ENCODE results near the gene HPS3.

The HPS3 gene

DNA sequence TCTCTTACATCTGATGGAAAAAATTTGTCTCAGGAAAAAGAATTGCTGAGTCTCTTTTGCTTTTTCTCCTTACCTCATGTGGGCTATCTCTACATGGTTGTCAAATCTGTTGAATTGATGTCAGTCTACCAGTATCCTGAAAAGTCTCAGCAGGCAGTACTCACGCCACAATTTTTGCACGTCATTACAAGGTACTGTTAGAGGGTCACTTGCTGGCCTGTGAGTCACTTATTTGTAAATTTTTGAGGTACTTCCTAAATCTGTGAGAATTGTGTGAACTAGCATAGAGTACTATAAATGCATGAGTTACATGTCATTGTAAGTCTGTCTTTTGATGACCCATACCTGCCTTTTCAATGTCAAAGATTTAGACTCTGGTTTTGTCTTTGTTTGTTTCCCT is 15.9 kb downstream of the HPS3 start:
- Histone ChIP-seq H3K27ac (ENCODE audit: extremely low read depth, low read depth, low read length) (no peak overlapping the region), H3K4me3 (ENCODE audit: low read depth, low read length) (no peak overlapping the region), H3K9me3 (ENCODE audit: control insufficient read depth, insufficient read depth, low read depth, low read length) (no peaks in the 10 kb centered on the region), H3K4me1 (ENCODE audit: control insufficient read depth, insufficient read depth, low read length) (no peaks in the 10 kb centered on the region), H3K36me3 (ENCODE audit: control insufficient read depth in 2 of 2, insufficient read depth in 1 of 2, low read length in 2 of 2) (peaks cover 0 to 44% of the 10 kb centered on the region in 2 experiments; a peak in 1 of 3 replicates)
- TF ChIP-seq, protein P1, sequence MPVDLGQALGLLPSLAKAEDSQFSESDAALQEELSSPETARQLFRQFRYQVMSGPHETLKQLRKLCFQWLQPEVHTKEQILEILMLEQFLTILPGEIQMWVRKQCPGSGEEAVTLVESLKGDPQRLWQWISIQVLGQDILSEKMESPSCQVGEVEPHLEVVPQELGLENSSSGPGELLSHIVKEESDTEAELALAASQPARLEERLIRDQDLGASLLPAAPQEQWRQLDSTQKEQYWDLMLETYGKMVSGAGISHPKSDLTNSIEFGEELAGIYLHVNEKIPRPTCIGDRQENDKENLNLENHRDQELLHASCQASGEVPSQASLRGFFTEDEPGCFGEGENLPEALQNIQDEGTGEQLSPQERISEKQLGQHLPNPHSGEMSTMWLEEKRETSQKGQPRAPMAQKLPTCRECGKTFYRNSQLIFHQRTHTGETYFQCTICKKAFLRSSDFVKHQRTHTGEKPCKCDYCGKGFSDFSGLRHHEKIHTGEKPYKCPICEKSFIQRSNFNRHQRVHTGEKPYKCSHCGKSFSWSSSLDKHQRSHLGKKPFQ (tag by site-specific recombination; IDR thresholded peaks at IDR 0.05) = no peak
- TF ChIP-seq, protein P2, sequence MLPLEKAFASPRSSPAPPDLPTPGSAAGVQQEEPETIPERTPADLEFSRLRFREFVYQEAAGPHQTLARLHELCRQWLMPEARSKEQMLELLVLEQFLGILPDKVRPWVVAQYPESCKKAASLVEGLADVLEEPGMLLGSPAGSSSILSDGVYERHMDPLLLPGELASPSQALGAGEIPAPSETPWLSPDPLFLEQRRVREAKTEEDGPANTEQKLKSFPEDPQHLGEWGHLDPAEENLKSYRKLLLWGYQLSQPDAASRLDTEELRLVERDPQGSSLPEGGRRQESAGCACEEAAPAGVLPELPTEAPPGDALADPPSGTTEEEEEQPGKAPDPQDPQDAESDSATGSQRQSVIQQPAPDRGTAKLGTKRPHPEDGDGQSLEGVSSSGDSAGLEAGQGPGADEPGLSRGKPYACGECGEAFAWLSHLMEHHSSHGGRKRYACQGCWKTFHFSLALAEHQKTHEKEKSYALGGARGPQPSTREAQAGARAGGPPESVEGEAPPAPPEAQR (tag by site-specific recombination; IDR thresholded peaks at IDR 0.05) = no peak
- TF ChIP-seq ZNF157 (tag by site-specific recombination; IDR thresholded peaks at IDR 0.05) (no peak), ZNF768 (tag by site-specific recombination; IDR thresholded peaks at IDR 0.05) (no peak), ZNF341 (tag by site-specific recombination; IDR thresholded peaks at IDR 0.05; ENCODE audit: low read depth) (no peak), ZNF549 (tag by site-specific recombination; IDR thresholded peaks at IDR 0.05) (no peak), ZFP3 (tag by site-specific recombination; IDR thresholded peaks at IDR 0.05; ENCODE audit: low read depth) (no peak), ZNF366 (tag by site-specific recombination; conservative IDR thresholded peaks at IDR 0.05) (no peak), ZNF548 (tag by site-specific recombination; IDR thresholded peaks at IDR 0.05) (no peak), ZNF223 (tag by site-specific recombination; IDR thresholded peaks at IDR 0.05) (no peak), GLIS2 (tag by site-specific recombination; IDR thresholded peaks at IDR 0.05) (no peak), ZNF274 (IDR thresholded peaks at IDR 0.05; ENCODE audit: low read length) (no peak), ZNF274 (tag by site-specific recombination; IDR thresholded peaks at IDR 0.05; ENCODE audit: borderline replicate concordance) (no peak), ZNF23 (tag by site-specific recombination; IDR thresholded peaks at IDR 0.05; ENCODE audit: borderline replicate concordance) (no peak), ZNF155 (tag by site-specific recombination; IDR thresholded peaks at IDR 0.05) (no peak), ZBTB48 (tag by site-specific recombination; IDR thresholded peaks at IDR 0.05) (no peak), ZNF416 (tag by site-specific recombination; IDR thresholded peaks at IDR 0.05) (no peak)
- TF ChIP-seq, protein P3, sequence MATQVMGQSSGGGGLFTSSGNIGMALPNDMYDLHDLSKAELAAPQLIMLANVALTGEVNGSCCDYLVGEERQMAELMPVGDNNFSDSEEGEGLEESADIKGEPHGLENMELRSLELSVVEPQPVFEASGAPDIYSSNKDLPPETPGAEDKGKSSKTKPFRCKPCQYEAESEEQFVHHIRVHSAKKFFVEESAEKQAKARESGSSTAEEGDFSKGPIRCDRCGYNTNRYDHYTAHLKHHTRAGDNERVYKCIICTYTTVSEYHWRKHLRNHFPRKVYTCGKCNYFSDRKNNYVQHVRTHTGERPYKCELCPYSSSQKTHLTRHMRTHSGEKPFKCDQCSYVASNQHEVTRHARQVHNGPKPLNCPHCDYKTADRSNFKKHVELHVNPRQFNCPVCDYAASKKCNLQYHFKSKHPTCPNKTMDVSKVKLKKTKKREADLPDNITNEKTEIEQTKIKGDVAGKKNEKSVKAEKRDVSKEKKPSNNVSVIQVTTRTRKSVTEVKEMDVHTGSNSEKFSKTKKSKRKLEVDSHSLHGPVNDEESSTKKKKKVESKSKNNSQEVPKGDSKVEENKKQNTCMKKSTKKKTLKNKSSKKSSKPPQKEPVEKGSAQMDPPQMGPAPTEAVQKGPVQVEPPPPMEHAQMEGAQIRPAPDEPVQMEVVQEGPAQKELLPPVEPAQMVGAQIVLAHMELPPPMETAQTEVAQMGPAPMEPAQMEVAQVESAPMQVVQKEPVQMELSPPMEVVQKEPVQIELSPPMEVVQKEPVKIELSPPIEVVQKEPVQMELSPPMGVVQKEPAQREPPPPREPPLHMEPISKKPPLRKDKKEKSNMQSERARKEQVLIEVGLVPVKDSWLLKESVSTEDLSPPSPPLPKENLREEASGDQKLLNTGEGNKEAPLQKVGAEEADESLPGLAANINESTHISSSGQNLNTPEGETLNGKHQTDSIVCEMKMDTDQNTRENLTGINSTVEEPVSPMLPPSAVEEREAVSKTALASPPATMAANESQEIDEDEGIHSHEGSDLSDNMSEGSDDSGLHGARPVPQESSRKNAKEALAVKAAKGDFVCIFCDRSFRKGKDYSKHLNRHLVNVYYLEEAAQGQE (tag by site-specific recombination; IDR thresholded peaks at IDR 0.05) = no peak
- TF ChIP-seq, protein P4, sequence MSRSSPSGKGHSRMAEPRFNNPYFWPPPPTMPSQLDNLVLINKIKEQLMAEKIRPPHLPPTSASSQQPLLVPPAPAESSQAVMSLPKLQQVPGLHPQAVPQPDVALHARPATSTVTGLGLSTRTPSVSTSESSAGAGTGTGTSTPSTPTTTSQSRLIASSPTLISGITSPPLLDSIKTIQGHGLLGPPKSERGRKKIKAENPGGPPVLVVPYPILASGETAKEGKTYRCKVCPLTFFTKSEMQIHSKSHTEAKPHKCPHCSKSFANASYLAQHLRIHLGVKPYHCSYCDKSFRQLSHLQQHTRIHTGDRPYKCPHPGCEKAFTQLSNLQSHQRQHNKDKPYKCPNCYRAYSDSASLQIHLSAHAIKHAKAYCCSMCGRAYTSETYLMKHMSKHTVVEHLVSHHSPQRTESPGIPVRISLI (tag by site-specific recombination; IDR thresholded peaks at IDR 0.05) = no peak
- CTCF ChIA-PET = interaction anchor here (0.6 kb wide), 1 partner anchor 128 kb away, joined by 4 read pairs; no protein-coding TSS in a partner anchor
- POLR2A ChIA-PET = no interaction called here

DNA sequence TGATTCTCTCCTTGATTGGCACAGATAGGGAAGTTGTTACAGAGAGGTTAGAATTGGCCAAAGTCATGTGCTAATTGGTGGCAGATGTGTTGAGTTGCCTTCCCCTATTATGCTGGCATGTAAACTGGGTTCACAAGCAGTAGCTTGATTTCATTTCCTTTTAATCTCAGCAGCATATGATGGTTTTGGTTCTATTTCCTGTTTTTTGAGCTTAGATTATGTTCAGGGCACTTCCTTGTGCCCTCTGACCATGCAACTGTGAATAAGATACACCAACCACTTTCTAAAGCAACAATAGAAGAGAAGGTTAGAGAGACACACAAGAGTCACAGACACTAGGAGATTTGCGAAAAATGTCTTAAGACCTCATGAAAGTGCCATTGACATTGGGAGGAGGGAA is 16.5 kb downstream of the HPS3 start:
- H3K9me3 ChIP-seq (ENCODE audit: control insufficient read depth, insufficient read depth, low read depth, low read length) = no peaks in the 10 kb centered on the region
- ChIA-PET CTCF (no interaction called here), POLR2A (no interaction called here)
- no peak overlapping the region for H3K27ac ChIP-seq (ENCODE audit: extremely low read depth, low read depth, low read length)
- peaks cover 0 to 48% of the 10 kb centered on the region in 2 experiments; a peak in 1 of 3 replicates for H3K36me3 ChIP-seq (ENCODE audit: control insufficient read depth in 2 of 2, insufficient read depth in 1 of 2, low read length in 2 of 2)
- H3K4me3 ChIP-seq (ENCODE audit: low read depth, low read length) = no peak overlapping the region
- no peaks in the 10 kb centered on the region for H3K4me1 ChIP-seq (ENCODE audit: control insufficient read depth, insufficient read depth, low read length)
- TF ChIP-seq MEIS1 (CRISPR knock-in tag; IDR thresholded peaks at IDR 0.05; ENCODE audit: borderline replicate concordance) = no peak
- no peak for TF ChIP-seq ZFP37 (tag by site-specific recombination; IDR thresholded peaks at IDR 0.05)
- no peak for TF ChIP-seq ZNF175 (tag by site-specific recombination; IDR thresholded peaks at IDR 0.05)
- no peak for TF ChIP-seq ZIC2 (tag by site-specific recombination; IDR thresholded peaks at IDR 0.05)
- TF ChIP-seq ZNF544 (tag by site-specific recombination; IDR thresholded peaks at IDR 0.05) = no peak
- no peak for TF ChIP-seq ZNF596 (tag by site-specific recombination; IDR thresholded peaks at IDR 0.05)
- TF ChIP-seq ZNF561 (tag by site-specific recombination; IDR thresholded peaks at IDR 0.05; ENCODE audit: borderline replicate concordance) = no peak
